HFF-Myc (cell line): Measurements from ENCODE around the gene PKN3.

ENCODE experiments used
- DNase-seq: peaks from one replicate; pipeline ENCODE4 v3.0.0-alpha.2; 2011; ENCODE audit warnings: low read depth; ENCODE audit errors: extremely low read depth
- H3K4me3 ChIP-seq: replicated peaks from 2 replicates; pipeline ENCODE4 v1.5.1; 2011; ENCODE audit warnings: low read depth, mild to moderate bottlenecking, control low read depth, low read length
- TF ChIP-seq, protein P1 (sequence below): IDR thresholded peaks from 2 replicates; pipeline ENCODE4 v1.5.1; 2012; ENCODE audit warnings: mild to moderate bottlenecking, low read depth, low read length, control low read depth; ENCODE audit errors: missing control alignments

PKN3 gene

DNA sequence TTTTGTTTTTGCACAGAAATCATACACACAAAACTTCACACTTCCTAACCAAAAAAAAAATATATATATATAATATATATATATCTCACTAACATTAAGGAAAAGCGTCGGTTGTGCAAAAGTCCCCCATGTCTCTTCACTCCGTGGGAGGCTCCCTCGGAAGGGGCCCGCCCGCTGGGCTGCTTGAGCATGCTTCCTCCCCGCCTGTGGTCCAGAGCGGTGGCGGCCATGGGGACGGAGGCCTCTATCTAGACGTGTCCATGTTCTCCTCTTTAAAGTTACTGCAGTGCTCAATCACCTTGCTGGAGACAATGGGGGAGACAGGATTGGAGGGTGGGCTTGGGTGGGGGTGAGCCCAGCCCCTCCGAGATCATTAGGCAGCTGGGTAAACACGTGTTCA is 28.8 kb downstream of the PKN3 start:
- H3K4me3 ChIP-seq = no peak overlapping the region
- TF ChIP-seq, protein P1, sequence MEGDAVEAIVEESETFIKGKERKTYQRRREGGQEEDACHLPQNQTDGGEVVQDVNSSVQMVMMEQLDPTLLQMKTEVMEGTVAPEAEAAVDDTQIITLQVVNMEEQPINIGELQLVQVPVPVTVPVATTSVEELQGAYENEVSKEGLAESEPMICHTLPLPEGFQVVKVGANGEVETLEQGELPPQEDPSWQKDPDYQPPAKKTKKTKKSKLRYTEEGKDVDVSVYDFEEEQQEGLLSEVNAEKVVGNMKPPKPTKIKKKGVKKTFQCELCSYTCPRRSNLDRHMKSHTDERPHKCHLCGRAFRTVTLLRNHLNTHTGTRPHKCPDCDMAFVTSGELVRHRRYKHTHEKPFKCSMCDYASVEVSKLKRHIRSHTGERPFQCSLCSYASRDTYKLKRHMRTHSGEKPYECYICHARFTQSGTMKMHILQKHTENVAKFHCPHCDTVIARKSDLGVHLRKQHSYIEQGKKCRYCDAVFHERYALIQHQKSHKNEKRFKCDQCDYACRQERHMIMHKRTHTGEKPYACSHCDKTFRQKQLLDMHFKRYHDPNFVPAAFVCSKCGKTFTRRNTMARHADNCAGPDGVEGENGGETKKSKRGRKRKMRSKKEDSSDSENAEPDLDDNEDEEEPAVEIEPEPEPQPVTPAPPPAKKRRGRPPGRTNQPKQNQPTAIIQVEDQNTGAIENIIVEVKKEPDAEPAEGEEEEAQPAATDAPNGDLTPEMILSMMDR = no peak

DNA sequence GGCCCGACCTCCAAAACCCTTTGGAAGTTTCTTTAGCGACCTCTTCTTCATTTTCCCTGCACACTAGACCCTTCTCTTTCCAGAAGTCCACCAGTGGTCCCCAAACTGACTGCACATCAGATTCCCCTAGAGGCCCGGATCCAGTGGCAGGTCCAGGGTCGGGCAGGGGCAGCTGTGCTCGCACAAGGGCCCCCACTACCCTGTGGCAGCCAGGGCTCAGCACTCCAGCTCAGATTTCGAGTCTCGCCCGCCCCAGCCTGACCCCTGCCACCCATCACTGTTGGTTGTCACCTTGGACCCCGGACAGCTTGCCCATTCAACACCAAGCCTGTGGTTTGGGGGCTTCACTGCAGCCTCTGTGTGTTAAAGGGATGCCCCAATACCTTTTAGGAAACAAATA is 29.4 kb downstream of the PKN3 start:
- TF ChIP-seq, protein P1 = no peak
- H3K4me3 ChIP-seq = no peak overlapping the region
- DNase-seq = no peak

More for the DNA sequence above, 28.8 kb downstream of the PKN3 start:
- DNase-seq = no peak

DNA sequence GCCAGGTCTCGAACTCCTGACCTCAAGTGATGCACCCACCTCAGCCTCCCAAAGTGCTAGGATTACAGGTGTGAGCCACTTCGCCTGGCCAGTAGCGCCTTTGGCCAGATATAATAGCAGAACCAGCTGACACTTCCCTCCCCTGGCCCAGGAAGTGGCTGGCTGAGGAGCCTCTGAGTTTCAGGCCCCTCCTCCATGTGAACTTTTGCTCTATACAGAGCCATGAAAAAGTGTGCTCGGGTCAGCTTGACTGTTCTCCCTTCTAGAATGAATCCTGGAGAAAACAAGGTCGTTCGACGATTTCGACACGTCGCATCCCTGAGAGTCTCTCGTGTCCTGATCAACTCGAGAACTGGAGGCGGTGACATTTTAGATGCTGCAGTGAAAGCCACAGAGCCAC is 30.3 kb downstream of the PKN3 start:
- TF ChIP-seq, protein P1 = no peak
- no peak overlapping the region for H3K4me3 ChIP-seq
- DNase-seq = no peak

DNA sequence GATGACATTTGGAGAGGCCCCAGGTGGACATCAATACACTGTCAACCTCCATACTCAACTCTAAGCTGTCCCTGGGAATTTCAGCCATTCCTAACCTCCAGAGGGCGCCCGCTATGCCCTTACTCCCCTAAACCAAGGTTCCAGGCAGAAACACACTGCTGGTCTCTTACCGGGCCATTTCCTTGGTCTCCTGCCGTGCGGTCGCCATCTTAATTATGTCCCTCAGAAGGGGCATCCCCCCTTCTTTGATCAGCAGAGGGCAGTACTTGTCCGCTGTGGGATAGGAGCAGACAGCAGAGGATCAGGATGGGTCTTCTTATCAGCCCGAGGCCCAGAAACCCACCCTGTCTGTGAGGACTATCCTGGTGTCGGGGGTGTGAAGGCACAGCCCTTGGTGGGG is 31.0 kb downstream of the PKN3 start:
- no peak overlapping the region for H3K4me3 ChIP-seq
- DNase-seq = peak; percentile 74
- TF ChIP-seq, protein P1 = peak; percentile 93

DNA sequence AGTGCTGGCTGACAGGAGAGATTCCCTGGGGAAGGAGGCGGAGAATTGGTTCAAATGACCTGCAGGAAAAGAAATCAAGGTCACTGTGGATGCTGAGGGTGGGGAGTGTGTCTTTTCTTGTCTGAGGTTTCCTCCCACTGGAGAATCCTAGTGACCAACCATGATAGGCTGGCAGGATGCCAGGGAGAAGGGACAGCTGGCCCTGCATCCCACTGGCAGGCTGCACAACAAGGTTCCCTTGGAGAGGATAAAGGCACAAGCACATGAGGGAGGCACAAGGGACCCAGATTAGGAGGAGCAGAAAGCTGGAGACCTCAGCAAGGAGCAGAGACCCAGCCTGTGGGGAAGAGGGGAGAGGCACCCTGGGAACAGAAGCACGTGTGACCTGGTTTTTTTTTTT is 33.1 kb downstream of the PKN3 start:
- no peak overlapping the region for H3K4me3 ChIP-seq
- TF ChIP-seq, protein P1 = no peak
- no peak for DNase-seq

DNA sequence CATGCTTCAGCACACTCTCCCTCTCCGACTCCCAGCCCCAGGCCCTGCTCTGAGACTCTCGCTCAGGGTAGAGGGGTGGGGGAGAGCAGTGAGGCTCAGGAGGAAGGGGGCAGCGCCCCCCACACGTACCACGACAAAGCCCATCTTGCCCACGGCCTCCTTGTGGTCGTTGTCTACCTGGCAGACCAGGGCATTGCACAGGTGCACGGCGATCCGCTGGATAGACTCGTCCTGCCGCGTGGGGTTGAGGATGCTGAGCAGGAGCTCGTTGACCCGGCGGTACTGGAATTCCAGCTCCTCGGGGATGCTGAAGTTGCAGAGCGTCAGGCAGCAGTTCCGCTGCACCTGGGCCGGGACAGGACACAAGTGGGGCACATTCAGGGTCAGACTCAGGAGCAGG is 40.1 kb downstream of the PKN3 start:
- TF ChIP-seq, protein P1 = no peak
- H3K4me3 ChIP-seq = no peak overlapping the region
- no peak for DNase-seq

DNA sequence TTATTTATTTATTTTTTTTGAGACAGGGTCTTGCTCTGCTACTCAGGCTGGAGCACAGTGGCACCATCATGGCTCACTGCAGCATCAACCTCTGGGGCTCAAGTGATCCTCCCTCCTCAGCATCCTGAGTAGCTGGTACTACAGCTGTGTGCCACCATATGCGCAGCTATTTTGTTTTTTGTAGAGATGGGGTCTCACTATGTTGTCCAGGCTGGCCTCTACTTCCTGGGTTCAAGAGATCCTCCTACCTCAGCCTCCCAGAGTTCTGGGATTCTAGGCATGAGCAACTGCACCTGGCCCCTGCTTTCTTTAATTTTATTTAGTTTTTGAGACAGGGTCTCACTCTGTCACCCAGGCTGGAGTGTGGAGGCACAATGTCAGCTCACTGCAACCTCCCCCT is 41.1 kb downstream of the PKN3 start:
- TF ChIP-seq, protein P1 = no peak
- H3K4me3 ChIP-seq = no peak overlapping the region
- no peak for DNase-seq
